ENCODE results near the gene TTLL10. TPM values are rescaled to one million over a fixed set of nuclear protein-coding genes. Genes with fewer than 3 reads are reported as not detected.

The TTLL10 gene
- polyA plus RNA-seq, 1 experiment, result not detected

GRCh38 chr1:1213345-1214265, 39.9 kb downstream of the TTLL10 start, which contains the start of gene TNFRSF4:
Gene TNFRSF4, minus strand, starts transcription at chr1:1214153. Its CDS starts 26 bp downstream, at chr1:1214127.
- ChIA-PET POLR2A (no interaction called here), CTCF (no interaction called here)
- H3K4me3 ChIP-seq (ENCODE audit: low read depth, low read length), result no peak within 1 kb of the TSS
- DNase-seq (ENCODE audit: low read depth, low spot score), result no peak
- H3K27me3 ChIP-seq (ENCODE audit: control insufficient read depth, insufficient read depth, low read length), result no peaks in the 10 kb centered on the region
- TF ChIP-seq CTCF (IDR thresholded peaks at IDR 0.05; ENCODE audit: low read depth, low read length), result no peak
- peaks cover 11% of the 10 kb centered on the region; the same call in 1 of the 2 replicates for H3K9me3 ChIP-seq (ENCODE audit: control insufficient read depth, insufficient read depth, low read length)
- no peak within 1 kb of the TSS for H3K27ac ChIP-seq (ENCODE audit: low read depth, low read length)

GRCh38 chr1:1215080-1215676, 41.5 kb downstream of the TTLL10 start:
- CTCF ChIA-PET, result interaction anchor here (0.6 kb wide), 1 partner anchor 16 kb away, joined by 3 read pairs; no protein-coding TSS in a partner anchor
- Histone ChIP-seq H3K27ac (ENCODE audit: low read depth, low read length) (no peak overlapping the region), H3K9me3 (ENCODE audit: control insufficient read depth, insufficient read depth, low read length) (peaks cover 14% of the 10 kb centered on the region; the same call in 1 of the 2 replicates), H3K27me3 (ENCODE audit: control insufficient read depth, insufficient read depth, low read length) (no peaks in the 10 kb centered on the region), H3K4me3 (ENCODE audit: low read depth, low read length) (no peak overlapping the region)
- POLR2A ChIA-PET, result interaction anchor here (0.7 kb wide), 1 partner anchor 386 kb away, joined by 3 read pairs; no protein-coding TSS in a partner anchor
- DNase-seq (ENCODE audit: low read depth, low spot score), result no peak
- no peak for TF ChIP-seq CTCF (IDR thresholded peaks at IDR 0.05; ENCODE audit: low read depth, low read length)

GRCh38 chr1:1215881-1216605, 42.4 kb downstream of the TTLL10 start:
- DNase-seq (ENCODE audit: low read depth, low spot score), result no peak
- no peak overlapping the region for H3K27ac ChIP-seq (ENCODE audit: low read depth, low read length)
- POLR2A ChIA-PET, result no interaction called here
- no peak for TF ChIP-seq CTCF (IDR thresholded peaks at IDR 0.05; ENCODE audit: low read depth, low read length)
- CTCF ChIA-PET, result interaction anchor here (0.6 kb wide), 1 partner anchor 15 kb away, joined by 3 read pairs; no protein-coding TSS in a partner anchor
- H3K9me3 ChIP-seq (ENCODE audit: control insufficient read depth, insufficient read depth, low read length), result peaks cover 14% of the 10 kb centered on the region; the same call in 1 of the 2 replicates
- H3K27me3 ChIP-seq (ENCODE audit: control insufficient read depth, insufficient read depth, low read length), result no peaks in the 10 kb centered on the region
- no peak overlapping the region for H3K4me3 ChIP-seq (ENCODE audit: low read depth, low read length)

- Histone ChIP-seq H3K9me3 (ENCODE audit: control insufficient read depth, insufficient read depth, low read length) (peaks cover 14% of the 10 kb centered on the region; the same call in 1 of the 2 replicates), H3K27me3 (ENCODE audit: control insufficient read depth, insufficient read depth, low read length) (no peaks in the 10 kb centered on the region), H3K27ac (ENCODE audit: low read depth, low read length) (no peak overlapping the region), H3K4me3 (ENCODE audit: low read depth, low read length) (no peak overlapping the region)
- ChIA-PET CTCF (no interaction called here), POLR2A (interaction anchor here (0.6 kb wide), 1 partner anchor 120 kb away, joined by 4 read pairs; no protein-coding TSS in a partner anchor)
- TF ChIP-seq CTCF (IDR thresholded peaks at IDR 0.05; ENCODE audit: low read depth, low read length), result no peak
- DNase-seq (ENCODE audit: low read depth, low spot score), result no peak
Measured at GRCh38 chr1:1216770-1217620, 43.3 kb downstream of the TTLL10 start.
